Raji (cell line): ENCODE measurements around the gene COL4A6.

Experiments used
- POLR2A ChIP-seq: IDR thresholded peaks from 2 replicates; pipeline ENCODE4 v1.6.1; 2011; ENCODE audit warnings: low read depth, low read length, control low read depth; ENCODE audit not compliant: insufficient read depth

Gene COL4A6

GRCh38 chrX:108169768-108170167, 268.5 kb downstream of the COL4A6 start:
- no peak for TF ChIP-seq POLR2A

- TF ChIP-seq POLR2A: no peak
Observed at GRCh38 chrX:108168961-108169740, 269.1 kb downstream of the COL4A6 start.

GRCh38 chrX:108167211-108167872, 270.9 kb downstream of the COL4A6 start:
- TF ChIP-seq POLR2A: no peak

GRCh38 chrX:108165383-108166111, 272.7 kb downstream of the COL4A6 start:
- no peak for TF ChIP-seq POLR2A

- TF ChIP-seq POLR2A: no peak
Observed at GRCh38 chrX:108163333-108164082, 274.7 kb downstream of the COL4A6 start.

- TF ChIP-seq POLR2A: no peak
Observed at GRCh38 chrX:108162265-108162664, 276.0 kb downstream of the COL4A6 start.

- TF ChIP-seq POLR2A: no peak
Observed at GRCh38 chrX:108160309-108160708, 277.9 kb downstream of the COL4A6 start.

- TF ChIP-seq POLR2A: no peak
Observed at GRCh38 chrX:108159028-108159670, 279.1 kb downstream of the COL4A6 start.

GRCh38 chrX:108157628-108158027, 280.6 kb downstream of the COL4A6 start:
- TF ChIP-seq POLR2A: no peak

GRCh38 chrX:108156934-108157466, 281.2 kb downstream of the COL4A6 start:
- no peak for TF ChIP-seq POLR2A

- no peak for TF ChIP-seq POLR2A
Observed at GRCh38 chrX:108156082-108156481, 282.1 kb downstream of the COL4A6 start.

- TF ChIP-seq POLR2A: no peak
Observed at GRCh38 chrX:108148524-108148923, 289.7 kb downstream of the COL4A6 start.

GRCh38 chrX:108138814-108139702, 299.2 kb downstream of the COL4A6 start:
- no peak for TF ChIP-seq POLR2A
